C4-2B (cell line): ENCODE measurements around the gene DIAPH2.

Experiments used
- H3K27ac ChIP-seq: fragments of 450-650 bp; 2 replicates; pipeline ENCODE4 v1.5.1; 2017
- ZFX ChIP-seq: fragments of 450-650 bp; IDR thresholded peaks from 2 replicates; pipeline ENCODE4 v1.6.1; 2017
- TF ChIP-seq, protein P1 (sequence below): fragments of 450-650 bp; conservative IDR thresholded peaks from 2 replicates; pipeline ENCODE4 v1.5.1; 2017; ENCODE audit warnings: mild to moderate bottlenecking

DIAPH2 gene

DNA sequence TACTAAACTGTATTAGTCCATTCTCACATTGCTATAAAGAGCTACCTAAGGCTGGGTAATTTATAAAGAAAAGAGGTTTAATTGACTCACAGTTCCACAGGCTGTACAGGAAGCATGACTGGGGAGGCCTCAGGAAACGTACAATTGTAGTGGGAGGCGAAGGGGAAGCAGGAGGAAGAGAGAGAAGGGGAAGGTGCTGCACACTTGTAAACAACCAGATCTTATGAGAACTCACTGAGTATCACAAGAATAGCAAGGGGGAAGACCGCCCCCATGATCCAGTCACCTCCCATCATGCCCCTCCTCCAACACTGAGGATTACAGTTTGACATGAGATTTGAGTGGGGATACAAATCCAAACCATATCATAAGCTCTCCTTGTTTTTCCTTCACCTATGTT lies 239.9 kb downstream of the DIAPH2 start:
- TF ChIP-seq, protein P1, sequence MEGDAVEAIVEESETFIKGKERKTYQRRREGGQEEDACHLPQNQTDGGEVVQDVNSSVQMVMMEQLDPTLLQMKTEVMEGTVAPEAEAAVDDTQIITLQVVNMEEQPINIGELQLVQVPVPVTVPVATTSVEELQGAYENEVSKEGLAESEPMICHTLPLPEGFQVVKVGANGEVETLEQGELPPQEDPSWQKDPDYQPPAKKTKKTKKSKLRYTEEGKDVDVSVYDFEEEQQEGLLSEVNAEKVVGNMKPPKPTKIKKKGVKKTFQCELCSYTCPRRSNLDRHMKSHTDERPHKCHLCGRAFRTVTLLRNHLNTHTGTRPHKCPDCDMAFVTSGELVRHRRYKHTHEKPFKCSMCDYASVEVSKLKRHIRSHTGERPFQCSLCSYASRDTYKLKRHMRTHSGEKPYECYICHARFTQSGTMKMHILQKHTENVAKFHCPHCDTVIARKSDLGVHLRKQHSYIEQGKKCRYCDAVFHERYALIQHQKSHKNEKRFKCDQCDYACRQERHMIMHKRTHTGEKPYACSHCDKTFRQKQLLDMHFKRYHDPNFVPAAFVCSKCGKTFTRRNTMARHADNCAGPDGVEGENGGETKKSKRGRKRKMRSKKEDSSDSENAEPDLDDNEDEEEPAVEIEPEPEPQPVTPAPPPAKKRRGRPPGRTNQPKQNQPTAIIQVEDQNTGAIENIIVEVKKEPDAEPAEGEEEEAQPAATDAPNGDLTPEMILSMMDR = no peak
- no peak for TF ChIP-seq ZFX

DNA sequence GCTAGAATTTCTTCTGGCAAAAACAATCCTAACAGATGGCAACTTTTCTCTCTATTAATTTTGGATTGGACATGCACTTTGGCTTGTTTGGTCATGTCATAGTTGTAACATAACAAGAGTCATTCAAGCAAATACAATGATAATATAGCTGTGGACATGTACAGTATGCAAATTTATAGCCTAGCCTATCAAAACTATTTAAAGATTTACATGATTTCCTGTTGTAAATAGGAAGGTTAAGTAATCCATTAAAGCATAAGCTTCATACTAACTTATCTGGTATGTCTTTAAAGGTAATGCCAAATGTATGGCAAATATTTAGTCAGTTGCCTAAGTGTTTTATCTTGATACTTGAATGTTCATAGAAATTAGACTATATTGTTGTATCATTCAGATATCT lies 244.4 kb downstream of the DIAPH2 start:
- TF ChIP-seq, protein P1 = no peak
- TF ChIP-seq ZFX = no peak
- H3K27ac ChIP-seq = no peak overlapping the region

More for the DNA sequence above, 239.9 kb downstream of the DIAPH2 start:
- H3K27ac ChIP-seq = no peak overlapping the region

DNA sequence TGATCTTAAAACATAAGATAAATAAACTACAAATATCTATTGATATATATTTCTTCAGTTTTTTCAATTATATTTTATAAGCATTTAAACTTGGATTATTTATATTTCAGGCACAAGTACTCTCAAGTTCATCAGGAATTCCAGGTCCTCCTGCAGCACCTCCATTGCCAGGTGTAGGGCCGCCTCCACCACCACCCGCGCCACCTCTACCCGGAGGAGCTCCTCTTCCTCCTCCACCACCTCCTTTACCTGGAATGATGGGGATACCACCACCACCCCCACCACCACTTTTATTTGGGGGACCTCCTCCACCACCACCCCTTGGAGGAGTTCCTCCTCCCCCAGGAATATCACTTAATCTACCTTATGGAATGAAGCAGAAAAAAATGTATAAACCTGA lies 273.1 kb downstream of the DIAPH2 start:
- H3K27ac ChIP-seq = no peak overlapping the region
- TF ChIP-seq, protein P1 = no peak
- TF ChIP-seq ZFX = no peak

DNA sequence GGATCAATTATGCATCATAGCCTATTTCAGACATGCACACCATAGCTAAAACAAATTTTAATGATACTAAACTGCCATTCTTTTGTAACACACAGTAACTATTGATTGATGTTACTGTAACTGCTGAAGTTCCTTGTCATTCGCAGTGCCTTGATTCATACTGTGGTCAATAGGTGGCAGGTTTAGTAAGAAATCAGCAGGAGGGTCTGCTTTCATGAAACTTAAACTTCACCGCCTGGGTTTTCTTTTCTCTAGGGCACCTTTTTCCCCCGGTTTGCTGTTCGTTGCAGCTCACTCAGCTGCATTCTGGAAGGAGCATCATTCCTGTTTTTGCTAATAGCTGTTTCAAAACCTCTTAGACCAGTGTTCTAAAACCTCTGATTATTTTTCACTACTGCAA lies 287.2 kb downstream of the DIAPH2 start:
- H3K27ac ChIP-seq = no peak overlapping the region
- TF ChIP-seq ZFX = no peak
- TF ChIP-seq, protein P1 = no peak

DNA sequence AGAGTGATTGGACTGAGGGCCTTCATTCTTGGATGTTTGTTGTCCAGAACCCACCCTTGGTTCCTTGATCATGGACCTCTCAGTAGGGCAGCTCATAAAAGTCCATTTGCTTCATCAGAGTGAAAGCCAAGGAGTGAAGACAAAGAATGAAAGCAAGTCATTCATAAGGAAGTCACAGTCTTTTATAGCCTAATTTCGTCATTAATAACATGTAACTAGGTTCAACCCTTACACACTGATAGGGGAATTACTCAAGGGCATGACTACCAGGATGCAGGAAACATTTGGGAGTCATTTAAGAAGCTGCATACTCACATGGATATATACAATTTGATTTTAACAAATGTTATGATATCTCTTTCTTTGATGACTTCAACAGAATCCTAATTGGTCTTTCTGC lies 294.3 kb downstream of the DIAPH2 start:
- TF ChIP-seq, protein P1 = no peak
- TF ChIP-seq ZFX = no peak
- no peak overlapping the region for H3K27ac ChIP-seq

DNA sequence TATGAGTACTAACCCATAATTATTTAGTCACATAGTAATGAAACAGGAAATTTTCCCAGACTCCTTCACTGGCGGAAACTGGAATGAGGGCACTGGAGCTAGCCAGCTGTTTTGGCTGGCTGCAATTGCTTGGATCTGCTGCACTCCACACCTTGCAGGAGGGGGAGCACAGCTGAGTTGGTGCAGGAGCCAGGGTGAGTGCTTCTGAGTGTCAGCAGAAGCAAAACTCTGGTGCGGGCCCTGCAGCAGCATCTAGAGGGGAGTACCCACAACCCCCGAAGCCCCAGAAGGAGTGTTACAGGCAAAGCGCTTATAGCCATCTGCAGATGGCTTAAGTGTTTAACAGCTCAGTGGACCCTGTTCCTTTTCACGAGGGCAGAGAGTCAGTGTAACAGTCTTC lies 295.1 kb downstream of the DIAPH2 start:
- no peak overlapping the region for H3K27ac ChIP-seq
- TF ChIP-seq, protein P1 = no peak
- no peak for TF ChIP-seq ZFX

DNA sequence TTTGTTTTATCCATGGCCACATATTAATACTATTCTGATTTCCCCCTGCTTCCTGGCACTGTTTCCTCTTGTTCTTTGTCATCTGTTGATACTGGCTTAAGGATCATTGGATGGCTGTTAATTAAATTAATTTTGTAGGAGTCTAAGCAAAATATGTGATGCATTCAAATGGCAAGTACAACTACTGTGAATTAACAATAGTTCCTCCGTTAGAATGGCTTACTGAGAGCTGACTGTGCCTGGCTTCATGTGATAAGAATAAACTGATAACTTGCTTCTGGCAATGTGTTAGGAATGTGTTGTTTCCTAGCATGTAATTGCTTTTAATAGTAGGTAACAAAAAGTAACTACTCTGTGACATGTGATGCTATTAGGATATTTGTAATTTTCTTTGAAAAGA lies 297.5 kb downstream of the DIAPH2 start:
- no peak for TF ChIP-seq ZFX
- TF ChIP-seq, protein P1 = no peak

More for the DNA sequence above, 297.5 kb downstream of the DIAPH2 start:
- H3K27ac ChIP-seq = no peak overlapping the region
